AG04449 (cell line): ENCODE results near the gene PSD.

Experiments
- CTCF ChIA-PET: fragments of 350-600 bp; formaldehyde crosslinking; extraction: SDS; loops from one replicate; lab custom pipeline; 2021; ENCODE audit warnings: antibody characterized with exemption; lab: Yijun Ruan, JAX
- POLR2A ChIA-PET: fragments of 400-600, 350-600 bp; formaldehyde crosslinking; extraction: SDS; loops from one replicate; lab custom pipeline; 2020; ENCODE audit warnings: antibody characterized with exemption, inconsistent platforms; lab: Yijun Ruan, JAX
- DNase-seq: peaks from one replicate; pipeline ENCODE4 v3.0.0-alpha.2; 2010; ENCODE audit warnings: low read depth, low spot score
- H3K4me3 ChIP-seq: 2 replicates; pipeline ENCODE4 v1.5.1; 2011; ENCODE audit warnings: low read depth, mild to moderate bottlenecking, control low read depth, low read length
- CTCF ChIP-seq: IDR thresholded peaks from one replicate; pipeline ENCODE4 v1.5.1; 2011; ENCODE audit warnings: mild to moderate bottlenecking, moderate library complexity, low read length, control low read depth, inconsistent platforms; ENCODE audit not compliant: insufficient read depth; ENCODE audit errors: missing control alignments

The PSD gene

GRCh38 chr10:102453502-102453901 is 34.9 kb upstream of the PSD start:
- POLR2A ChIA-PET, result no interaction called here
- no peak overlapping the region for H3K4me3 ChIP-seq
- CTCF ChIA-PET, result interaction anchor here (1.1 to 5.1 kb wide), 3 partner anchors 31 to 55 kb away, joined by 4 to 32 read pairs (median 4); no protein-coding TSS in a partner anchor
- DNase-seq, result no peak
- no peak for TF ChIP-seq CTCF

GRCh38 chr10:102452672-102453340 is 34.2 kb upstream of the PSD start:
- H3K4me3 ChIP-seq, result no peak overlapping the region
- POLR2A ChIA-PET, result no interaction called here
- CTCF ChIA-PET, result interaction anchor here (1.1 to 5.1 kb wide), 4 partner anchors 9 to 54 kb away, joined by 4 to 32 read pairs (median 4); no protein-coding TSS in a partner anchor
- no peak for DNase-seq
- no peak for TF ChIP-seq CTCF

GRCh38 chr10:102451105-102451969 is 32.8 kb upstream of the PSD start, which contains the start of gene C10orf95:
C10orf95 (minus strand) TSS chr10:102451543; CDS start chr10:102451093, 450 bp downstream.
- DNase-seq, result no peak

GRCh38 chr10:102450374-102451104 is 32.0 kb upstream of the PSD start:
- ChIA-PET CTCF (interaction anchor here (1.1 to 5.1 kb wide), 10 partner anchors 9 to 221 kb away, joined by 3 to 32 read pairs (median 4); no protein-coding TSS in a partner anchor), POLR2A (interaction anchor here (2.0 kb wide), 1 partner anchor 18 kb away, joined by 15 read pairs; the partner anchor contains the start of gene CUEDC2)
- no peak for DNase-seq
- TF ChIP-seq CTCF, result no peak
- H3K4me3 ChIP-seq, result peak overlapping the region; percentile 70

More at GRCh38 chr10:102451105-102451969, 32.8 kb upstream of the PSD start, which contains the start of gene C10orf95:
- H3K4me3 ChIP-seq, result peak within 1 kb of the TSS; percentile 70
- ChIA-PET CTCF (interaction anchor here (0.9 to 5.1 kb wide), 11 partner anchors 8 to 58 kb away, joined by 3 to 32 read pairs (median 4); no protein-coding TSS in a partner anchor), POLR2A (interaction anchor here (0.9 to 2.0 kb wide), 2 partner anchors 16 to 19 kb away, joined by 3 to 15 read pairs; partner anchors contain the start of gene CUEDC2)
- no peak for TF ChIP-seq CTCF

GRCh38 chr10:102450124-102450373 is 31.5 kb upstream of the PSD start:
- H3K4me3 ChIP-seq, result peak overlapping the region; percentile 70
- POLR2A ChIA-PET, result interaction anchor here (0.9 to 2.0 kb wide), 2 partner anchors 18 to 182 kb away, joined by 4 to 15 read pairs; partner anchors contain the start of gene CUEDC2
- no peak for DNase-seq
- CTCF ChIA-PET, result interaction anchor here (1.1 to 5.1 kb wide), 6 partner anchors 29 to 220 kb away, joined by 3 to 32 read pairs (median 5); no protein-coding TSS in a partner anchor
- TF ChIP-seq CTCF, result no peak
